Astrocyte (in vitro differentiated cells and primary cell): Measurements from ENCODE around the gene MAPKAPK3. TPM values are rescaled to one million over a fixed set of nuclear protein-coding genes. Genes with fewer than 3 reads are reported as not detected.

Experiments used
- DNase-seq: peaks from one replicate; pipeline ENCODE4 v3.0.0-alpha.2; 2010; ENCODE audit warnings: low read depth
- FAIRE-seq: peaks from 2 replicates; lab custom pipeline; 2011; peaks lifted over from hg19 to GRCh38; lab: Jason Lieb, UNC
- H2AFZ ChIP-seq: 2 replicates; pipeline ENCODE4 v1.6.0; 2012; ENCODE audit warnings: low read depth, low read length, inconsistent platforms
- H3K27ac ChIP-seq: 2 replicates; pipeline ENCODE4 v1.5.1; 2011; ENCODE audit warnings: low read depth, low read length, inconsistent platforms
- H3K27me3 ChIP-seq: 2 replicates; pipeline ENCODE4 v1.6.0; 2011; ENCODE audit warnings: low read length, inconsistent platforms; ENCODE audit not compliant: insufficient read depth
- H3K36me3 ChIP-seq: 2 replicates; pipeline ENCODE4 v1.5.1; 2011; ENCODE audit warnings: low read length, inconsistent platforms; ENCODE audit not compliant: insufficient read depth
- H3K4me1 ChIP-seq: 2 replicates; pipeline ENCODE4 v1.5.1; 2011; ENCODE audit warnings: low read length, inconsistent platforms; ENCODE audit not compliant: insufficient read depth
- H3K4me2 ChIP-seq: 2 replicates; pipeline ENCODE4 v1.6.0; 2012; ENCODE audit warnings: low read length, inconsistent platforms
- H3K4me3 ChIP-seq: 2 replicates; pipeline ENCODE4 v1.5.1; 2011; ENCODE audit warnings: low read depth, mild to moderate bottlenecking, low read length, inconsistent platforms; ENCODE audit not compliant: insufficient read depth
- H3K79me2 ChIP-seq: 2 replicates; pipeline ENCODE4 v1.6.0; 2012; ENCODE audit warnings: mild to moderate bottlenecking, low read length, inconsistent platforms; ENCODE audit not compliant: insufficient read depth
- H3K9ac ChIP-seq: 2 replicates; pipeline ENCODE4 v1.6.0; 2012; ENCODE audit warnings: mild to moderate bottlenecking, low read length, inconsistent platforms
- H3K9me3 ChIP-seq: 2 replicates; pipeline ENCODE4 v1.5.1; 2012; ENCODE audit warnings: low read depth, mild to moderate bottlenecking, low read length, inconsistent platforms; ENCODE audit not compliant: insufficient read depth
- H4K20me1 ChIP-seq: 2 replicates; pipeline ENCODE4 v1.6.0; 2012; ENCODE audit warnings: low read length, inconsistent platforms; ENCODE audit not compliant: insufficient read depth
- H3K27ac Mint-ChIP-seq: one replicate; pipeline ENCODE4 v1.8.0; 2021; ENCODE audit warnings: mild to moderate bottlenecking, mixed read lengths; ENCODE audit not compliant: unreplicated experiment
- H3K27me3 Mint-ChIP-seq: one replicate; pipeline ENCODE4 v1.8.0; 2021; ENCODE audit warnings: low read depth, mixed read lengths; ENCODE audit not compliant: unreplicated experiment
- H3K36me3 Mint-ChIP-seq: one replicate; pipeline ENCODE4 v1.8.0; 2021; ENCODE audit warnings: low read depth, mixed read lengths; ENCODE audit not compliant: unreplicated experiment
- H3K4me1 Mint-ChIP-seq: one replicate; pipeline ENCODE4 v1.8.0; 2021; ENCODE audit warnings: low read depth, mixed read lengths; ENCODE audit not compliant: unreplicated experiment
- H3K4me3 Mint-ChIP-seq: one replicate; pipeline ENCODE4 v1.8.0; 2021; ENCODE audit warnings: mild to moderate bottlenecking, moderate library complexity, mixed read lengths; ENCODE audit not compliant: unreplicated experiment
- H3K9me3 Mint-ChIP-seq: one replicate; pipeline ENCODE4 v1.8.0; 2021; ENCODE audit warnings: mild to moderate bottlenecking, mixed read lengths; ENCODE audit not compliant: unreplicated experiment
- EZH2 ChIP-seq: IDR thresholded peaks from 2 replicates; pipeline ENCODE4 v1.6.1; 2012; ENCODE audit warnings: mild to moderate bottlenecking, low read length, inconsistent platforms; ENCODE audit not compliant: insufficient read depth
- total RNA-seq: library from RNA; stranded (reverse); gene quantifications from 2 replicates; pipeline ENCODE4 v1.2.1, GENCODE V29; 2021
- TF ChIP-seq, protein P1 (sequence below): IDR thresholded peaks from 2 replicates; pipeline ENCODE4 v1.5.1; 2011; ENCODE audit warnings: low read depth, mild to moderate bottlenecking, inconsistent platforms, low read length, moderate library complexity; ENCODE audit not compliant: insufficient read depth

Gene MAPKAPK3
- total RNA-seq, 1 donor from 2014 or later: 23.4 TPM

DNA sequence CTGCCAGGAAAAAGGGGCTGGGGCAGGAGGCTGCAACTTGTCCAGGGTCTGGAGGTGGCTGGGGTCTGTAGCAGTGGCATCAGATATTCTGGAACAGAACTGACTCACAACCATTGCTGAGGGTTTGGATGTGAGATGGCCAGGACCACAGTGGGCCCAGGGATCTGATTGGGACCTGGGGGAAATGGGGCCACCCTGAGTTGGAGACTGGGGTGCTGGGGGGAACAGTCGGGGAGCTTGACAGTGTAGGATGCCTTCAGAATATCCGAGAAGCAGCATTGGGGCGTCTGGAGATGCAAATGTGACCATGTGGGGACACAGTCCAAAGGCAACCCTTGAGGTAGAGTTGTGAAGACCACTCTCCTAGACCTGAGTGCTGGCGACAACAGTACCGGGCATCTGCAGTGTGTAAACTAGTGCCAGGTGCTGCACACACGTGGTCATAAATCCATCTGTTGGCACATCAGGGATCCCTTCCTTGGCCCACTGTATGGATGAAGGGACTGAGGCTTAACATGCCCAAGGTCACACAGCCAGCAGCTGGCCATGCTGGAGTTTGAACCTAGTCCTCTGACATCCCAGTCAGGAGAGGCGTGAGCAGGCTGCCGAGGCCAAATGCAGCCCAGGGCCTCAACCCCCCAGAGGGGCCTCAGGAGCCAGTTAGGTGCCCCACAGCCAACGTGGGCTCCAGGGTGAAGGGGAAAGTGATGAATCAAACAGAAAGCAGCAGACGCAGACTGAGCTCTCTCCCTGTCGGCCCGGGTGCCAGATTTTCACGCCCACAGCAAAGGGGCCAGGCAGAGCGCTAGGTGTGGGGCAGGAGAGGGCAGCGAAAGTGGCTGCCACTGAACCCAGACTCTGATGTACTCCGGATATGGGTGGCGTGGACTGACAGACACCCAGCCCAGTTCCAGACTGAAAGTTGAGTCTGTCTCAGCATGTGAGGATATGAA, 28.9 kb upstream of the MAPKAPK3 start:
- no peaks in the 10 kb centered on the region for H3K4me1 ChIP-seq
- Mint-ChIP-seq H3K27me3 (peaks cover 6% of the 10 kb centered on the region), H3K4me1 (peaks cover 12% of the 10 kb centered on the region), H3K9me3 (no peaks in the 10 kb centered on the region), H3K4me3 (no peak overlapping the region), H3K27ac (no peak overlapping the region), H3K36me3 (peaks cover 4% of the 10 kb centered on the region)
- DNase-seq: no peak
- no peak overlapping the region for H3K27ac ChIP-seq
- FAIRE-seq: no peak
- H3K79me2 ChIP-seq: no peaks in the 10 kb centered on the region
- no peak overlapping the region for H3K4me3 ChIP-seq
- no peaks in the 10 kb centered on the region for H3K36me3 ChIP-seq
- no peaks in the 10 kb centered on the region for H4K20me1 ChIP-seq
- no peak overlapping the region for H2AFZ ChIP-seq
- no peak overlapping the region for H3K9ac ChIP-seq
- no peak overlapping the region for H3K4me2 ChIP-seq
- peaks cover 3% of the 10 kb centered on the region for H3K27me3 ChIP-seq
- no peaks in the 10 kb centered on the region for H3K9me3 ChIP-seq
- no peak for TF ChIP-seq EZH2
- TF ChIP-seq, protein P1, sequence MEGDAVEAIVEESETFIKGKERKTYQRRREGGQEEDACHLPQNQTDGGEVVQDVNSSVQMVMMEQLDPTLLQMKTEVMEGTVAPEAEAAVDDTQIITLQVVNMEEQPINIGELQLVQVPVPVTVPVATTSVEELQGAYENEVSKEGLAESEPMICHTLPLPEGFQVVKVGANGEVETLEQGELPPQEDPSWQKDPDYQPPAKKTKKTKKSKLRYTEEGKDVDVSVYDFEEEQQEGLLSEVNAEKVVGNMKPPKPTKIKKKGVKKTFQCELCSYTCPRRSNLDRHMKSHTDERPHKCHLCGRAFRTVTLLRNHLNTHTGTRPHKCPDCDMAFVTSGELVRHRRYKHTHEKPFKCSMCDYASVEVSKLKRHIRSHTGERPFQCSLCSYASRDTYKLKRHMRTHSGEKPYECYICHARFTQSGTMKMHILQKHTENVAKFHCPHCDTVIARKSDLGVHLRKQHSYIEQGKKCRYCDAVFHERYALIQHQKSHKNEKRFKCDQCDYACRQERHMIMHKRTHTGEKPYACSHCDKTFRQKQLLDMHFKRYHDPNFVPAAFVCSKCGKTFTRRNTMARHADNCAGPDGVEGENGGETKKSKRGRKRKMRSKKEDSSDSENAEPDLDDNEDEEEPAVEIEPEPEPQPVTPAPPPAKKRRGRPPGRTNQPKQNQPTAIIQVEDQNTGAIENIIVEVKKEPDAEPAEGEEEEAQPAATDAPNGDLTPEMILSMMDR: no peak

DNA sequence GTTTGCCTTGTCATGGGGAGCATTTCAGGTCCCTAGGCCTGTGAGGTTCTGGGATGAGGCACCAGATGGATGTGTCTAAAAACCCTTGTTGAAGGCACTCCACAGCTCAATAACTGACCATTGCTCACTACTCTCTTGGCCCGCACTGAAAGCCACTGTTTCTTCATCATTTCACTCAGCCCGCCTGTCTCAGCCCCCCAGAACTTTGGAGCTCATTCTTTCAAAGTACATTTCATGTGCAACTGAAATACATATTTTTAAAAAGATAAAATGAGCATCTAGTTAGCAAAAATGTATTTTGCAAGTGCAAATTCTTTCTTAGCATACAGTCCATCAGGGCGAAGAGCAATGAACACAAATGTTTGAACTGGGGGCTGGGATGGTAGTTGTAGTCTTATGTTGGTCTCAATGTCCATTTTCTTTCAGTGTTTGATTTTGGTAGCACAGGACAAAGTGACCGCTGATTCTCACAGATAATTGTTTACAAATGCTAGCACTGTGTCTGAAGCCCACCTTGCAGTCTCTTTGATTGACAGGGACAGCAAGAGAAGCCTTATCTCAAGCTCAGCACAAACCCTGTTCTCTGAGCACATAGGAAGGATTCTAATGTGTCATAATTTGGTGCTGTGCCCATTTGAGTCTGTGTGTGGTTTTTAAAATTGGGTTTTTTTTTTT, 28.1 kb upstream of the MAPKAPK3 start:
- H3K9me3 Mint-ChIP-seq: no peaks in the 10 kb centered on the region
- Histone ChIP-seq H3K9me3 (no peaks in the 10 kb centered on the region), H3K27ac (no peak overlapping the region), H3K79me2 (no peaks in the 10 kb centered on the region), H4K20me1 (no peaks in the 10 kb centered on the region), H3K27me3 (peaks cover 3% of the 10 kb centered on the region), H3K9ac (no peak overlapping the region), H3K36me3 (no peaks in the 10 kb centered on the region), H3K4me1 (no peaks in the 10 kb centered on the region), H2AFZ (no peak overlapping the region), H3K4me2 (no peak overlapping the region), H3K4me3 (no peak overlapping the region)
- TF ChIP-seq EZH2: no peak
- TF ChIP-seq, protein P1: no peak
- DNase-seq: no peak
- H3K4me3 Mint-ChIP-seq: no peak overlapping the region
- no peak overlapping the region for H3K27ac Mint-ChIP-seq
- peaks cover 12% of the 10 kb centered on the region for H3K4me1 Mint-ChIP-seq
- H3K36me3 Mint-ChIP-seq: no peaks in the 10 kb centered on the region
- H3K27me3 Mint-ChIP-seq: peaks cover 12% of the 10 kb centered on the region
- no peak for FAIRE-seq
